HG03108 (cell line): Measurements from ENCODE around the gene TTC24.
"Not testable (repeated sequence)": the region's sequence is repeated elsewhere in the genome, so short reads cannot be mapped to it uniquely, and the experiment has no call there.

ENCODE experiments used
- ATAC-seq: cut with Tn5 transposase; IDR thresholded peaks from one replicate; pipeline ENCODE4 v1.9.1; 2021; ENCODE audit warnings: moderate library complexity; ENCODE audit not compliant: unreplicated experiment

TTC24 gene

GRCh38 chr1:156607344-156607743 lies 27.8 kb downstream of the TTC24 start:
- not testable (repeated sequence) for ATAC-seq

DNA sequence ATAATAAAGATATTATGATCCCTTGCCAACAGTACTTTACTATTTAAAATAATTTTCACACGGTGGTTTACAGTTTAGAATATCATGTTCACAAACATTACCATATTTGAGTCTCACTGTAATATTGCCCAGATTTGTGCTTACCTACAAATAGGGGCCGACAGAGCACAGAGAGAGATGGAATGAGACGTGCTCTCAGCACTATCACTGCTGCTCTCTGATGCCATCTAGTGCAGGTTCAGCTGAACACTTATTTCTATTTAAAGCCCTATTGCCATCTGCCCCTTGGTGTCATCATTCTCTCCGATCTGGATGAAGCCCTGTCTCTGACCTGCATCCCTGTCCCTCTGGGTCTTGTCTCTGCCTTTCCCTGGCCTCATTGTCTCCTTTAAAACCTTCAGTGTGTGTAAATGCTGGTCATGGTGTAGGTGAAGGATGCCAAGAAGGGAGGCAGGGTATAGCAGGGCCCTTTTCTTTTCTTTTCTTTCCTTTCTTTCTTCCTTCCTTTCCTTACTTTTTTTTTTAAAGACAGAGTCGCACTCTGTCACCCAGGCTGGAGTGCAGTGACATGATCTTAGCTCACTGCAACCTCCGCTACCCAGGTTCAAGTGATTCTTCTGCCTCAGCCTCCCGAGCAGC lies 28.6 kb downstream of the TTC24 start:
- ATAC-seq = peak; percentile 72

DNA sequence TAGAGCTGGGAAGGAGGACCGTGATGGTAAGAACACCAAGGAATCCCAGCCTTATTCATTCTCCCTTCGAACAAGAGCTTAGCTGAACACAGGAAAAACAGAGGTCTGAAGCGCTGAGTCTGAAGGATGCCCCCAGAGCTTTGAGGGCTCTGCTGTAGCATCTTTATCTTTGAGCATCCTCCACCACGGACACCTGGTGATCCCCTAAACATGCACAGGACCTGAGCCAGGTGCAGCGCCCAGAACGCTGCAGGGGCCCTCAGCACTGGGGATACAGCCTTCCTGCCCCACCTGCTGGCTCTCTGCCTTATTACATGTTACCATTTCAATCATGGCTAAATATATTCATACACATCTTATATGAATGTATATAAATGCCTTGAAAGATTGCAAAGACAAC lies 29.5 kb downstream of the TTC24 start:
- no peak for ATAC-seq

- ATAC-seq = not testable (repeated sequence)
These were observed 30.5 kb downstream of the TTC24 start for GRCh38 chr1:156610072-156610471.

- no peak for ATAC-seq
These were observed 33.1 kb downstream of the TTC24 start for GRCh38 chr1:156612666-156613065.

DNA sequence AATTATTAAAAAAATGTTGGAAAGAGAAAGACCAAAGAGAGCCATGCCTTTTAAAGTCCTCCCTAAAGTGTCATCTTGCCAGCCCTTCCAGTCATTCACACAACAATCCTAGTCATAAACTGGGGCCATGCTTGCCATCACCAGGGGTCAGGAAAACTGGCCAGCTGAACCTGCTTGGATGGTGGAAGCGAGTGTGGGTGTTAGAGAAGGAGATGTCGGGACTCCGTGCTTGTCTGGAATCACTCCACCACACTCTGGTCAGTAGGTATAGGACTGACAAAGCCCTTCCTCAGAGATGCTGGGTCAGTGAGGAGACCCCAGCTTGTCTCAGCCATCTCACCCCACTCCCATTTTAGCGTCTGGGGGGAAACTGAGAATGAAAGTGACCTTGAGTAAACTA lies 36.4 kb downstream of the TTC24 start:
- no peak for ATAC-seq

GRCh38 chr1:156616463-156616862 lies 36.9 kb downstream of the TTC24 start:
- no peak for ATAC-seq

DNA sequence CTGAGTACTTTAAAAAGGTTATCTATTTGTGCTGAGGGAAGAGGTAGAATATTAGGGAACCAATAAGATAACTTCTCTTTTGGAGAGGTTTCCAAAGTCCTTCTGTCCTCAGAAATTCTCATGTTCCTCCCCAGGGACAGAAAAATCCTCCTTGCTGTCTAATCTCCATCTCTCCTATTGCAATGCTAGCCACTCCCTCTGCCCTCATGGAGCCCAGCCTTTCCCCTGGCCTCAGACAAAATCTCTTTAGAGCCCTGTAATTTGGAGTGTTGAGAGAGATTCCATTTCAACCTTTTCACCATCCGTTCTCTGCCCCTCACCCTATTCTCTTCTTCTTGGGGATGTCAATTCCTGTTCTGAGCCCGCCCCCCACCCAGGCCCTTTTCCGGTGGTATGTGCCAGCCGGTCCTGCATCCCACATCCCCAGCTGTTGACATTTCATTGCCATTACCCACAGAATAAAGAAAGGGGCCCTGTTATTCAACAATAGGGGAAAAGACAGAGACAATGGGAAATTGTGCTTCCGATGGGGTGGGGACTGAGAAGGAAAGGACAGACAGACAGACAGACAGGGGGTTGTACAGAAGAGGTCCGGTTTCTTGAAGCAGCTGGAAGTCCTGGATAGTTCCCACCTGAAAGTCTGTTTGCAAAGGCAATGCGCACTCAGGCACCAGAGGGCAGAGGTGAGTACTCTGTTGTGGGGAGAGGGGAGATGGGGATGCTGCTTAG lies 39.5 kb downstream of the TTC24 start, which contains the start of gene HAPLN2:
Gene HAPLN2, plus strand, starts transcription at position 563 of the 729 bp plus-strand sequence. CDS start 4,076 bp downstream, outside the sequence.
- no peak for ATAC-seq

GRCh38 chr1:156619582-156619955 lies 40.0 kb downstream of the TTC24 start:
- ATAC-seq = no peak

- no peak for ATAC-seq
These were observed 43.2 kb downstream of the TTC24 start for GRCh38 chr1:156622581-156623297.

- no peak for ATAC-seq
These were observed 44.7 kb downstream of the TTC24 start for GRCh38 chr1:156623946-156624813.

DNA sequence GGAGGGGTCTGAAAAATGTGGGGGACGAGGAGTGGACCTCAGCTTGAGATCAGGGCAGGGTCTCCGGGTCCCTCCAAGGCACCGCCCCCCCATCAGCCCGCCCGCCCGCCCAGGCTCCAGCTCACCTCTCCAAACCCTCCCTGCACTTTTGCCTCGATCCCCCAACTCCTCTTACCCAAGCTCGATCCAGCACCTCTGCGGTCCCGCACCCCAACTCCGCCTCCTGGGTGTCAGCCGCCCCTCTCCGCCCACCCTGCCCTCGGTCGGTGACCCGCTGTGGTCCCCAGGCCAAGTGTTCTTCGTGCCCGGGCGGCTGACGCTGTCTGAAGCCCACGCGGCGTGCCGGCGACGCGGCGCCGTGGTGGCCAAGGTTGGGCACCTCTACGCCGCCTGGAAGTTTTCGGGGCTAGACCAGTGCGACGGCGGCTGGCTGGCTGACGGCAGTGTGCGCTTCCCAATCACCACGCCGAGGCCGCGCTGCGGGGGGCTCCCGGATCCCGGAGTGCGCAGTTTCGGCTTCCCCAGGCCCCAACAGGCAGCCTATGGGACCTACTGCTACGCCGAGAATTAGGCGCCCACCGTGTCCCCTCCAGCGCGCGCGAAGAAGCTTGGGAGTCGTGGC lies 45.4 kb downstream of the TTC24 start:
- no peak for ATAC-seq

- no peak for ATAC-seq
These were observed 46.0 kb downstream of the TTC24 start for GRCh38 chr1:156625436-156626078.

DNA sequence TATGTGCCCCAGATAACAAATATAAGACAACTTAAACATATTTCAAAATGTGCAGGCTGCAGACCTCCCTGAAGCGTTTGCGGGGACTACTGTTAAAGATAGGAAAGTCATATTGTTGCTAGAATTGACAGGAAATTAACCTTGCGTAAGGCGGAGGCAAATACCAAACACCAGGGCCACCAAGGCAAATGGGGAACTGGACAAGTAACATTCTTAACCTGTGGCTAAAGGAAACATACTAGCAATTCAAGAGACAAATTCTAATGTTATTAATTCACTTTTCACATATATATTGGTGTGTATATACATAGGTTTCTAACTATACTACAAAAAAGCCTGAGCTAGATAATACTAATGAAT lies 46.5 kb downstream of the TTC24 start:
- ATAC-seq = no peak

GRCh38 chr1:156627313-156627880 lies 47.9 kb downstream of the TTC24 start:
- no peak for ATAC-seq

DNA sequence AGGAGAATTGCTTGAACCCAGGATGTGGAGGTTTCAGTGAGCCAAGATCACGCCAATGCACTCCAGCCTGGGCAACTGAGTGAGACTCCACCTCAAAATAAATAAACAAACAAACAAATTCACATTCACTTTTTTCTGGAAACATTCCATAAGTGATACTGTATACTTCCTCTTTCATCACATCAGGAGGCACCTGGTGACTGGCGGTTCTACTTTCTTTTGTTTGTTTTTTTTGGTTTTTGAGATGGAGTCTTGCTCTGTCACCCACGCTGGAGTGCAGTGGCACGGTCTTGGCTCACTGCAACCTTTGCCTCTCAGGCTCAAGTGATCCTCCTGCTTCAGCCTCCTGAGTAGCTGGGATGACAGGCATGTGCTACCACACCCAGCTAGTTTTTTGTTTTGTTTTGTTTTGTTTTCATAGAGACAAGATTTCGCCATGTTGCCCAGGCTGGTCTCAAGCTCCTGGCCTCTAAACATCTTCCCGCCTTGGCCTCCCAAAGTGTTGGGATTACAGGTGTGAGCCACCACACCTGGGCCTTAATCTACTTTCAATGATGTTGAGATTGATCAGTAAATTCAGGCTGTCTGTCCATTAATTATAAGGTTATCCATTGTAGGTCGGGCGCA lies 50.4 kb downstream of the TTC24 start:
- no peak for ATAC-seq

DNA sequence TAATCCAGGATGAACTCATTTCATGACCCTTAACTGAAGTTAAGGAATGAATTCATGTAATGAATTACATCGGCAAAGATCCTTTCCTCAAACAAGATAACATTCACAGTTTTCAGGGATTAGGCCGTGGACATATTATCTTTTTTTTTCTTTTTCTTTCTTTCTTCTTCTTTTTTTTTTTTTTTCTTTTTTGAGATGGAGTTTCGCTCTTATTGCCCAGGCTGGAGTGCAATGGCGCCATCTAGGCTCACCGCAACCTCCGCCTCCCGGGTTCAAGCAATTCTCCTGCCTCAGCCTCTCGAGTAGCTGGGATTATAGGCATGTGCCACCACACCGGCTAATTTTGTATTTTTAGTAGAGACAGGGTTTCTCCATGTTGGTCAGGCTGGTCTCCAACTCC lies 51.6 kb downstream of the TTC24 start:
- not testable (repeated sequence) for ATAC-seq

- no peak for ATAC-seq
These were observed 52.8 kb downstream of the TTC24 start for GRCh38 chr1:156632355-156632754.
